Cardiac fibroblast (primary cell): ENCODE results near the gene C6orf89.
A peak's percentile ranks its signal among the peaks of the same experiment; 100 is the strongest.

ENCODE experiments used
- DNase-seq, 2 donors: peaks; one replicate each; pipeline versions ENCODE4 v3.0.0 to v3.0.0-alpha.2; 2010; ENCODE audit warnings: low read depth in 2 of 2
- H3K4me3 ChIP-seq, 2 donors: replicated peaks in 1 of 2; 1 replicate in 1 of 2; 2 replicates in 1 of 2; pipeline ENCODE4 v1.5.1; 2011; ENCODE audit warnings: low read depth in 2 of 2, low read length in 2 of 2, mild to moderate bottlenecking in 2 of 2, moderate library complexity in 1 of 2
- CTCF ChIP-seq: IDR thresholded peaks from one replicate; pipeline ENCODE4 v1.5.1; 2011; ENCODE audit warnings: low read depth, mild to moderate bottlenecking, low read length, inconsistent platforms

C6orf89 gene

GRCh38 chr6:36860126-36860525, 25.6 kb upstream of the C6orf89 start:
- H3K4me3 ChIP-seq, result no peak overlapping the region
- TF ChIP-seq CTCF, result no peak
- DNase-seq, result no peak

- H3K4me3 ChIP-seq, result no peak overlapping the region
- no peak for DNase-seq
- no peak for TF ChIP-seq CTCF
Measured at GRCh38 chr6:36862164-36862847, 23.4 kb upstream of the C6orf89 start.

GRCh38 chr6:36862848-36863382, 22.8 kb upstream of the C6orf89 start:
- no peak for TF ChIP-seq CTCF
- no peak for DNase-seq
- H3K4me3 ChIP-seq, result no peak overlapping the region

- no peak for DNase-seq
- no peak for TF ChIP-seq CTCF
- H3K4me3 ChIP-seq, result no peak overlapping the region
Measured at GRCh38 chr6:36863670-36864540, 21.8 kb upstream of the C6orf89 start.

- TF ChIP-seq CTCF, result no peak
- H3K4me3 ChIP-seq, result no peak overlapping the region
- DNase-seq, result no peak
Measured at GRCh38 chr6:36865835-36866234, 19.9 kb upstream of the C6orf89 start.

GRCh38 chr6:36867471-36868224, 18.1 kb upstream of the C6orf89 start:
- TF ChIP-seq CTCF, result no peak
- no peak overlapping the region for H3K4me3 ChIP-seq
- peak in 1 of 2 donors; percentile 17 for DNase-seq
